Measurements from ENCODE around the gene B3GALT6. TPM values are rescaled to one million over a fixed set of nuclear protein-coding genes. Genes with fewer than 3 reads are reported as not detected.
A peak's percentile ranks its signal among the peaks of the same experiment; 100 is the strongest.

Gene B3GALT6
- total RNA-seq, 1 experiment from 2014 or later = 37.6 TPM

DNA sequence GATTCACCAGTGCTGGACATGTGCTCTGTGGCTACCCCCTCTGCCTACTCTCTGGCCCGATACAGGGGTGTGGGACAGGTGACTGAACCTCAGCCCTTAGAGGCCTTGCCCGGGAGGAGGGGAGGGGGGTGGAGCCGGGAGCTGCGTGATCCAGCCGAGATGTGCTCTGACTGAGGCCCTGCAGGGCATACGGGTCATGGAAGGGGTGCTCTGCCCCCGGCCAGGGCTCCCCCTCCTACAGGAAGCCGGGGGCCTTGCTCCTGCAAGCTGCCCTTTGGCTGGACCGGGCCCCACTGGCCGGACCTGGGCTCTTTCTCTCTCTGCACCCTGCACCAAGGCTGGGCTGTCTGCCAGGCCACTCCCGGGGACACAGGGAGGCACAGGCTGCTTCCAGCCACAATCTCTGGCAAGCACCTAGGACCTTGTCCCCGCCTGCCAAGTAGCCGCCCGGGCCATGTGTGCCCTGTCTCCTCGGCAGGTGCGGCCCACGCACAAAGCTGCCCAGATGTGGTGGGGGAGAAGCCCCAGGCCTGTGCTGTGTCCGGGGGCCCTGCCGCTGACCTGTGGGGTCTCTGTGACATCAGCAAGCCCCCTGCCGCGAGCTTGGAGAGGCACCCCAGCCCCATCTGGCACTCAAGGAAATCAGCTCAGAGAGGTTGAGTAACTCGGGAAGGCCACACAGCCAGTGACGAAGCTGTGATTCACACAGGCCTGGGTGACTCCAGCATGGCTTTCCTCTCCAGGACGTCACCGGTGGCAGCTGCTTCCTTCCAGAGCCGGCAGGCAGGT, 49.7 kb downstream of the B3GALT6 start:
- peak; percentile 76 for DNase-seq (ENCODE audit: low read depth)

- DNase-seq (ENCODE audit: low read depth) = peak; percentile 81
Observed at GRCh38 chr1:1282998-1283397, 51.0 kb downstream of the B3GALT6 start.

DNA sequence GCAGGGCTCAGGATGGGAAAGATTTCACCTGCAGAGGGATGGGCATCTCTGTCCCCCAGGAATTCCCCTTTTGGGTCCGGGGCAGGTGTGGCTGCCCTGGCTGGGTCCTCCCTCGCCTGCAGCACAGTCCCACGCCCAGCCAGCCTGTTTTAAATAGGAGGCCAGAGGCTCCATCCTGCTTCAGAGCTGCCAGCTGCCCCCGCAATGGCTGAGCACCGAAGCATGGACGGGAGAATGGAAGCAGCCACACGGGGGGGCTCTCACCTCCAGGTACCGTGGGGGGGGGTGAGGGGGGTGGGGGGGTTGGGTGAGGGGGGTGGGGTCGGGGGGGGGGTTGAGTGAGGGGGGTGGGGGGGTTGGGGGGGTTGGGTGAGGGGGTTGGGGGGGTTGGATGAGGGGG, 51.8 kb downstream of the B3GALT6 start:
- no peak for DNase-seq (ENCODE audit: low read depth)

Other genes with a start within 250 kb of the B3GALT6 start
- 3.5 and 7.6 TPM in 2 replicates for gene HES4, start 232.1 kb upstream of the B3GALT6 start, total RNA-seq (2014; rRNA removed; shearing (Covaris generic))
- 48.6 and 53.3 TPM in 2 replicates for gene ISG15, start 218.7 kb upstream of the B3GALT6 start, total RNA-seq (2014; rRNA removed; shearing (Covaris generic))
- 89.9 and 101 TPM in 2 replicates for gene AGRN, start 212.1 kb upstream of the B3GALT6 start, total RNA-seq (2014; rRNA removed; shearing (Covaris generic))
- not detected in 2 replicates for gene RNF223, start 157.9 kb upstream of the B3GALT6 start, total RNA-seq (2014; rRNA removed; shearing (Covaris generic))
- gene C1orf159, start 116.1 kb upstream of the B3GALT6 start, total RNA-seq (2014; rRNA removed; shearing (Covaris generic)) = 17.8 and 19.8 TPM in 2 replicates
- gene TTLL10, start 58.4 kb upstream of the B3GALT6 start, total RNA-seq (2014; rRNA removed; shearing (Covaris generic)) = not detected in 2 replicates
- not detected in 2 replicates for gene TNFRSF18, start 25.6 kb upstream of the B3GALT6 start, total RNA-seq (2014; rRNA removed; shearing (Covaris generic))
- 0.88 TPM in 1 of 2 replicates, not detected in the other for gene TNFRSF4, start 18.1 kb upstream of the B3GALT6 start, total RNA-seq (2014; rRNA removed; shearing (Covaris generic))
- 110 and 119 TPM in 2 replicates for gene SDF4, start 236 bp upstream of the B3GALT6 start, total RNA-seq (2014; rRNA removed; shearing (Covaris generic))
- gene C1QTNF12, start 14.5 kb downstream of the B3GALT6 start, total RNA-seq (2014; rRNA removed; shearing (Covaris generic)) = 0.40 and 1.5 TPM in 2 replicates
- gene UBE2J2, start 41.6 kb downstream of the B3GALT6 start, total RNA-seq (2014; rRNA removed; shearing (Covaris generic)) = 125 and 139 TPM in 2 replicates
- 0.20 and 0.59 TPM in 2 replicates for gene SCNN1D, start 48.2 kb downstream of the B3GALT6 start, total RNA-seq (2014; rRNA removed; shearing (Covaris generic))
- 28.9 and 34.9 TPM in 2 replicates for gene ACAP3, start 75.7 kb downstream of the B3GALT6 start, total RNA-seq (2014; rRNA removed; shearing (Covaris generic))
- gene PUSL1, start 76.4 kb downstream of the B3GALT6 start, total RNA-seq (2014; rRNA removed; shearing (Covaris generic)) = 42.0 and 43.9 TPM in 2 replicates
- gene INTS11, start 92.4 kb downstream of the B3GALT6 start, total RNA-seq (2014; rRNA removed; shearing (Covaris generic)) = 142 and 143 TPM in 2 replicates
- gene CPTP, start 92.6 kb downstream of the B3GALT6 start, total RNA-seq (2014; rRNA removed; shearing (Covaris generic)) = 36.8 and 55.0 TPM in 2 replicates
- 0.03 and 0.08 TPM in 2 replicates for gene TAS1R3, start 99.0 kb downstream of the B3GALT6 start, total RNA-seq (2014; rRNA removed; shearing (Covaris generic))
- gene DVL1, start 117.2 kb downstream of the B3GALT6 start, total RNA-seq (2014; rRNA removed; shearing (Covaris generic)) = 113 and 118 TPM in 2 replicates
- gene MXRA8, start 126.3 kb downstream of the B3GALT6 start, total RNA-seq (2014; rRNA removed; shearing (Covaris generic)) = 0.11 and 0.50 TPM in 2 replicates
- 318 and 349 TPM in 2 replicates for gene AURKAIP1, start 143.0 kb downstream of the B3GALT6 start, total RNA-seq (2014; rRNA removed; shearing (Covaris generic))
- gene CCNL2, start 167.1 kb downstream of the B3GALT6 start, total RNA-seq (2014; rRNA removed; shearing (Covaris generic)) = 74.6 and 96.1 TPM in 2 replicates
- 319 and 342 TPM in 2 replicates for gene MRPL20, start 175.1 kb downstream of the B3GALT6 start, total RNA-seq (2014; rRNA removed; shearing (Covaris generic))
- not detected in 2 replicates for gene ANKRD65, start 189.0 kb downstream of the B3GALT6 start, total RNA-seq (2014; rRNA removed; shearing (Covaris generic))
- 0.05 and 0.23 TPM in 2 replicates for gene VWA1, start 203.5 kb downstream of the B3GALT6 start, total RNA-seq (2014; rRNA removed; shearing (Covaris generic))
- gene ATAD3C, start 217.5 kb downstream of the B3GALT6 start, total RNA-seq (2014; rRNA removed; shearing (Covaris generic)) = 0.03 TPM in 1 of 2 replicates, not detected in the other
- 57.0 and 59.0 TPM in 2 replicates for gene ATAD3B, start 239.5 kb downstream of the B3GALT6 start, total RNA-seq (2014; rRNA removed; shearing (Covaris generic))